ENCODE measurements around the gene ALDH2.

GRCh38 chr12:111759271-111759670 is 7.5 kb upstream of the ALDH2 start:
- TF ChIP-seq CTCF (IDR thresholded peaks at IDR 0.05), result no peak
- TF ChIP-seq POLR2A (IDR thresholded peaks at IDR 0.05), result no peak
- TF ChIP-seq POLR2AphosphoS5 (IDR thresholded peaks at IDR 0.05), result no peak
- no peak for TF ChIP-seq EP300 (IDR thresholded peaks at IDR 0.05)
